Mammary epithelial cell (primary cell): ENCODE data around the gene RGL1.

Experiments used
- CTCF ChIP-seq, 2 donors: IDR thresholded peaks in 1 of 2; conservative IDR thresholded peaks in 1 of 2; 2 replicates each; pipeline ENCODE4 v1.5.1; 2011 to 2012; ENCODE audit warnings: inconsistent platforms in 2 of 2, low read length in 2 of 2, mild to moderate bottlenecking in 2 of 2, control low read depth in 1 of 2, low read depth in 1 of 2; ENCODE audit not compliant: insufficient read depth in 1 of 2; ENCODE audit errors: extremely low read depth in 1 of 2
- EZH2 ChIP-seq: IDR thresholded peaks from 2 replicates; pipeline ENCODE4 v1.6.1; 2012; ENCODE audit warnings: low read length, inconsistent platforms, borderline replicate concordance

GRCh38 chr1:183887826-183888819 is 83.2 kb downstream of the RGL1 start:
- no peak for TF ChIP-seq CTCF (conservative IDR thresholded peaks at IDR 0.05 in 1 of 2, IDR thresholded peaks at IDR 0.05 in 1 of 2; ENCODE audit: extremely low read depth in 1 of 2, insufficient read depth in 1 of 2, low read depth in 1 of 2, low read length in 2 of 2)
- no peak for TF ChIP-seq EZH2
